Lower leg skin (tissue), 4 donors: ENCODE results near the gene ATG7. TPM values are rescaled to one million over a fixed set of nuclear protein-coding genes. Genes with fewer than 3 reads are reported as not detected.

ENCODE experiments used
- DNase-seq, 2 donors: peaks; one replicate each; pipeline ENCODE4 v3.0.0-alpha.2; 2019; ENCODE audit warnings: low spot score in 2 of 2
- H3K4me3 ChIP-seq: fragments of 200-600 bp; sonication (generic); 2 replicates; pipeline ENCODE4 v1.5.1; 2017; ENCODE audit warnings: mild to moderate bottlenecking, low read depth; ENCODE audit not compliant: poor library complexity, severe bottlenecking
- POLR2A ChIP-seq, 2 donors: fragments of 450-650 bp; IDR thresholded peaks; one replicate each; pipeline ENCODE4 v1.6.1; 2016 to 2017; ENCODE audit warnings: antibody characterized with exemption in 2 of 2, mild to moderate bottlenecking in 1 of 2, moderate library complexity in 1 of 2
- WGBS, 2 donors: methylation state at CpG; one replicate each; pipeline ENCODE4 v1.1.5; 2018; 5-methylcytosine and 5-hydroxymethylcytosine counted together
- intact Hi-C: fragments of 100-400 bp; cut with DNase I; formaldehyde crosslinking; loops from one replicate; pipeline ENCODE4 v1.15.0; 2023; ENCODE audit warnings: low total_unique reads
- total RNA-seq, 4 donors: library from RNA; depleted of rRNA; stranded (reverse); fragments of >200 nt; gene quantifications; one replicate each; pipeline ENCODE4 v1.1.0, GENCODE V29; 2016
- TF ChIP-seq, protein P1 (sequence below), 3 donors: fragments of 450-650 bp; IDR thresholded peaks; one replicate each; pipeline ENCODE4 v1.5.1; 2016; ENCODE audit warnings: antibody characterized with exemption in 3 of 3, mild to moderate bottlenecking in 3 of 3, moderate library complexity in 2 of 3

ATG7 gene
- total RNA-seq, 4 donors from 2014 or later = 38.8 to 110 (median 53.2) TPM

DNA sequence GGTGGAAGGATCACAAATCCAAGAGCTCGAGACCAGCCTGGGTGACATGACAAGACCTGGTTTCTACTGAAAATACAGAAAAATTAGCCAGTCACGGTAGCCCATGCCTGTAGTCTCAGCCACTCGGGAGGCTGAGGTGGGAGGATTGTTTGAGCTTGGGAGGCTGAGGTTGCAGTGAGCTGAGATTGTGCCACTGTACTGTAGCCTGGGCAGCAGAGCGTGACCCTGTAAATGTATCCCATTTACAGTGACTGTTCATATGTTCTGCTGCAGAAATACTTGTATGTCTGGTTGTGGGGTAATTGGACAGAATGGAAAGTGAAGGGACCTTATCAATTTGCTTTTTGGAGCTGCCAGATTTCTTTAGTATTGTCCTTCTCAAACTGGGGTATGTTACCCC lies 24.9 kb downstream of the ATG7 start:
- intact Hi-C loops = no loop called here
- H3K4me3 ChIP-seq = no peak overlapping the region
- no peak for DNase-seq
- no peak for TF ChIP-seq POLR2A (IDR thresholded peaks at IDR 0.05)
- TF ChIP-seq, protein P1, sequence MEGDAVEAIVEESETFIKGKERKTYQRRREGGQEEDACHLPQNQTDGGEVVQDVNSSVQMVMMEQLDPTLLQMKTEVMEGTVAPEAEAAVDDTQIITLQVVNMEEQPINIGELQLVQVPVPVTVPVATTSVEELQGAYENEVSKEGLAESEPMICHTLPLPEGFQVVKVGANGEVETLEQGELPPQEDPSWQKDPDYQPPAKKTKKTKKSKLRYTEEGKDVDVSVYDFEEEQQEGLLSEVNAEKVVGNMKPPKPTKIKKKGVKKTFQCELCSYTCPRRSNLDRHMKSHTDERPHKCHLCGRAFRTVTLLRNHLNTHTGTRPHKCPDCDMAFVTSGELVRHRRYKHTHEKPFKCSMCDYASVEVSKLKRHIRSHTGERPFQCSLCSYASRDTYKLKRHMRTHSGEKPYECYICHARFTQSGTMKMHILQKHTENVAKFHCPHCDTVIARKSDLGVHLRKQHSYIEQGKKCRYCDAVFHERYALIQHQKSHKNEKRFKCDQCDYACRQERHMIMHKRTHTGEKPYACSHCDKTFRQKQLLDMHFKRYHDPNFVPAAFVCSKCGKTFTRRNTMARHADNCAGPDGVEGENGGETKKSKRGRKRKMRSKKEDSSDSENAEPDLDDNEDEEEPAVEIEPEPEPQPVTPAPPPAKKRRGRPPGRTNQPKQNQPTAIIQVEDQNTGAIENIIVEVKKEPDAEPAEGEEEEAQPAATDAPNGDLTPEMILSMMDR (IDR thresholded peaks at IDR 0.05) = no peak
- WGBS, 2 donors = 91 to 97% methylated on average over 4 of the region's 4 CpGs

DNA sequence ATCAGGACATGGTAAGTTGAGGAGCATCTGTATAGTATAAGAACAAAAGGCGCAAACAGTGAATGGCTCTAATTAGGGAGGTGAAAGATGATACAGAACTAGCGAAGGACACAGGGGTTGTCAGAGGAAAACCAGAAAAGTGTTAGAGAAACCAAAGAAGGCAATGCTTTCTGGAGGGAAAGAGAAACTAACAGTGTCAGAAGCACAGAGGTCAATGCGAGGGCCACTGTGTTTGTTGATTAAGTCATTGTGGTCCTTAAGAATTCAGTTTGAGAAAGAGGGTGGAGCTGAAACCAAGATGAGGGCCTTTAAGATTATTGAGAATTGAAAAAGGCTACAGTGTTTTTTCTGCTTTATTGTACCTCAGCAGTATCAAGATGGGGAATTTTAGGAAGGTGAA lies 28.8 kb downstream of the ATG7 start:
- WGBS, 2 donors = 86 to 93% methylated on average over 3 of the region's 3 CpGs
- H3K4me3 ChIP-seq = no peak overlapping the region
- TF ChIP-seq, protein P1 (IDR thresholded peaks at IDR 0.05) = no peak
- TF ChIP-seq POLR2A (IDR thresholded peaks at IDR 0.05) = no peak
- intact Hi-C loops = no loop called here
- DNase-seq = no peak

DNA sequence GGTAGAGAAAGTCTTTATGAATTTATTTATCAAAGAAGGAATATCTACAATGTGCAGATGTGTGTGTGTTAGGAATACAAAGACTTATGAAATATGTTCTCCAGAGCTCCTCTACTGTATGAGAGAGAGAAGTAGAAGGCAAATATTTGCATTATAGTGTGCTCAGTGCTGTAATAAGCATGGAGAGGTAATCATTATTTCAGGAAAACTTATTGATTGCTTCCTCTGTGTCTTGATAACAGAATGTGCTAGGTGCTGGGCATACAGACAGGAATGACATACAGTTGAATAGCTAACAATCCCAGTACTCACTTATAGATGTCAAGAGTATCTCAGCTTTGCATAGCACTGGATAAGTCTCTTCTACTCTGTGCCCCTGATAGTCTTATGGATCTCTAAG lies 30.2 kb downstream of the ATG7 start:
- intact Hi-C loops = no loop called here
- H3K4me3 ChIP-seq = no peak overlapping the region
- DNase-seq = no peak
- TF ChIP-seq POLR2A (IDR thresholded peaks at IDR 0.05) = no peak
- TF ChIP-seq, protein P1 (IDR thresholded peaks at IDR 0.05) = no peak

DNA sequence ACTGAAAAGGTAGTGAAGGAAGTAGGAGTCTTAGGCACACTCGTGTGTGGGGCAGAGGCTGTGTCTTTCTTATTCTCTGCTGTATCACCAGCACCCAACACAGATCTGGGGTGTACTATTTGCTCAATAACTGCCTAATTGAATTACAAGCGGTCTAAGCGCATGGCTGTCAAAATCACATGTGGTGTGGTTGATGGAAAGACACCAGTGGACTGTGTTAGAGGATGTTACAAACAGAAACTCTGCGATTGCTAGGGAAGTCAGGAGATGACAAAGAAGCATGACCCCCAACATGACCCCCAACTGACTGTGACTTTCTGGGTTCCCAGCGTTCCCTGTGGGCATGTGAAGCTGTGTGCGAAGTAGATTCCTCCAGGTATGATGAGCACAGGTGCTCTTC lies 32.0 kb downstream of the ATG7 start:
- intact Hi-C loops = no loop called here
- 90 to 94% methylated on average over 6 of the region's 6 CpGs for WGBS, 2 donors

DNA sequence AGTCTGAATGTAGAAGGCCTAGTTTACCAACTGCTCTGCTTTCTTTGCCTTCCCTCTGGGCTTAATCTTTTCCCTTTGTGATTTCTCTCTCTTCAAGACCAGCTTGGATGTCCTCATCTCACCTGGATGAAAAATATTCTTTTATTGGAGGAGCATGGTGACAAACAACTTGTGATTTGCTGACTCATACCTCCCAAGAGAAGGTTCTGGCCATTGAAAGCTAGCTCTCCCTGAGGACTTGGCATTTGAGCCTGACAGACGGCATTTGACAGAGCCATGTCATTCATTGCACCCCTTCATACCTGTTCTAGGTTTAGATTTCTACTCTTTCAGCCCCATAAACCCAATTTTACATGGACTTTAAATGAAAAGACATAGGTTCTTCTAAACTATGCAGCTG lies 33.3 kb downstream of the ATG7 start:
- no peak overlapping the region for H3K4me3 ChIP-seq
- WGBS, 2 donors = 32 to 42% methylated on average over 1 of the region's 1 CpG
- TF ChIP-seq, protein P1 (IDR thresholded peaks at IDR 0.05) = no peak
- TF ChIP-seq POLR2A (IDR thresholded peaks at IDR 0.05) = no peak
- intact Hi-C loops = no loop called here
- DNase-seq = no peak

More for the DNA sequence above, 32.0 kb downstream of the ATG7 start:
- no peak overlapping the region for H3K4me3 ChIP-seq
- no peak for DNase-seq
- TF ChIP-seq POLR2A (IDR thresholded peaks at IDR 0.05) = no peak
- TF ChIP-seq, protein P1 (IDR thresholded peaks at IDR 0.05) = no peak

DNA sequence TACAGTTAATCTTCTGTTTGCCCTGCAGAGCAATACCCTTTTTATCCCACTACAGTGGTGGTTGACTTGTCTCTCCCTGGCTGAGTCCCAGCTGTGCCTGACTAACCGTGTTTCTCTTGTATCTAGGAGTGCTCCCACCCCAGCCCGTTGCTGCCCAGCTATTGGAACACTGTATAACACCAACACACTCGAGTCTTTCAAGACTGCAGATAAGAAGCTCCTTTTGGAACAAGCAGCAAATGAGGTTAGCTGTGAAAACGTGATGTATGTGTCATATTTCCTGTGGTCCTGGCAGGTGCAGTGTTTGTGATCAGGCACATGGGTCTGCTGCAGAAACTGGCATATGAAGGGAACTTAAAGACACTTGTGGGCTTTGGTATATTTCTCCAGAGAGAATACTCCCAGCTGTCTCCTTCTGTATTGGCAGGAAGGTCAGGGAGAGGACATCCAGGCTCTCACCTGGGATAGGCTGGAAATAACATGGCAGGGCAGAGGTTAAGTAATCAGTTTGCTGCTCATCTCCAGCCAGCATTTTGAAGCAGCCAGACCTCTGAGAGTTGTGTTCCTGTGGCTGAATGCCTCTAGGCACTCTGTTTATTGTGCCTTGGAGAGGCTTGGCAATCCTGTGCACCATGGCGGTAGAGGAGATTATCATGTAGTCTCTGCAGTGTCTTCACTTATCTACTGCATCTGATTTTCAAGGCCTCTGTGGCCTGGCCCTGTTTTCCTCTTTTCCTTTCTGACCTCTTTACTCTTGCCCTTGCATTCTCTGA lies 34.8 kb downstream of the ATG7 start:
- 67 to 68% methylated on average over 5 of the region's 5 CpGs for WGBS, 2 donors
- intact Hi-C loops = no loop called here
- no peak for DNase-seq
- no peak overlapping the region for H3K4me3 ChIP-seq
- TF ChIP-seq, protein P1 (IDR thresholded peaks at IDR 0.05) = no peak
- no peak for TF ChIP-seq POLR2A (IDR thresholded peaks at IDR 0.05)
